ENCODE measurements around the gene CCDC24. TPM values are rescaled to one million over a fixed set of nuclear protein-coding genes. Genes with fewer than 3 reads are reported as not detected.

The CCDC24 gene
- total RNA-seq, 4 donors from 2014 or later = 5.0 to 6.2 (median 5.5) TPM

GRCh38 chr1:43970911-43971310, 20.5 kb upstream of the CCDC24 start:
- Histone ChIP-seq H3K4me3 (peak overlapping the region in 1 of 2 donors; percentile 87), H3K27me3 (no peaks in the 10 kb centered on the region), H3K4me1 (peaks cover 0 to 36% (median 14%) of the 10 kb centered on the region in 3 donors), H3K36me3 (peaks cover 0 to 41% of the 10 kb centered on the region in 2 donors), H3K9me3 (no peaks in the 10 kb centered on the region), H3K27ac (no peak overlapping the region)
- TF ChIP-seq, protein P1, sequence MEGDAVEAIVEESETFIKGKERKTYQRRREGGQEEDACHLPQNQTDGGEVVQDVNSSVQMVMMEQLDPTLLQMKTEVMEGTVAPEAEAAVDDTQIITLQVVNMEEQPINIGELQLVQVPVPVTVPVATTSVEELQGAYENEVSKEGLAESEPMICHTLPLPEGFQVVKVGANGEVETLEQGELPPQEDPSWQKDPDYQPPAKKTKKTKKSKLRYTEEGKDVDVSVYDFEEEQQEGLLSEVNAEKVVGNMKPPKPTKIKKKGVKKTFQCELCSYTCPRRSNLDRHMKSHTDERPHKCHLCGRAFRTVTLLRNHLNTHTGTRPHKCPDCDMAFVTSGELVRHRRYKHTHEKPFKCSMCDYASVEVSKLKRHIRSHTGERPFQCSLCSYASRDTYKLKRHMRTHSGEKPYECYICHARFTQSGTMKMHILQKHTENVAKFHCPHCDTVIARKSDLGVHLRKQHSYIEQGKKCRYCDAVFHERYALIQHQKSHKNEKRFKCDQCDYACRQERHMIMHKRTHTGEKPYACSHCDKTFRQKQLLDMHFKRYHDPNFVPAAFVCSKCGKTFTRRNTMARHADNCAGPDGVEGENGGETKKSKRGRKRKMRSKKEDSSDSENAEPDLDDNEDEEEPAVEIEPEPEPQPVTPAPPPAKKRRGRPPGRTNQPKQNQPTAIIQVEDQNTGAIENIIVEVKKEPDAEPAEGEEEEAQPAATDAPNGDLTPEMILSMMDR (IDR thresholded peaks at IDR 0.05) = no peak
- TF ChIP-seq POLR2AphosphoS5 (IDR thresholded peaks at IDR 0.05) (no peak), EP300 (IDR thresholded peaks at IDR 0.05) (no peak), POLR2A (IDR thresholded peaks at IDR 0.05) (no peak)
- ATAC-seq = no peak
- 83% methylated on average over 2 of the region's 9 CpGs; no CpG with 5 or more reads in 1 of the 2 donors for WGBS, 2 donors (ENCODE audit: low coverage in 1 of 2)

- Histone ChIP-seq H3K4me3 (no peak overlapping the region), H3K27ac (no peak overlapping the region), H3K4me1 (peaks cover 0 to 42% (median 20%) of the 10 kb centered on the region in 3 donors), H3K27me3 (no peaks in the 10 kb centered on the region), H3K9me3 (no peaks in the 10 kb centered on the region), H3K36me3 (peaks cover 0 to 40% of the 10 kb centered on the region in 2 donors)
- no peak for ATAC-seq
- WGBS, 2 donors (ENCODE audit: low coverage in 1 of 2) = 88 to 100% methylated on average over 2 to 5 of the region's 17 CpGs
- TF ChIP-seq EP300 (IDR thresholded peaks at IDR 0.05) = no peak
- TF ChIP-seq, protein P1 (IDR thresholded peaks at IDR 0.05) = no peak
- no peak for TF ChIP-seq POLR2AphosphoS5 (IDR thresholded peaks at IDR 0.05)
- TF ChIP-seq POLR2A (IDR thresholded peaks at IDR 0.05) = no peak
These were observed 19.9 kb upstream of the CCDC24 start for GRCh38 chr1:43971336-43971980.

DNA sequence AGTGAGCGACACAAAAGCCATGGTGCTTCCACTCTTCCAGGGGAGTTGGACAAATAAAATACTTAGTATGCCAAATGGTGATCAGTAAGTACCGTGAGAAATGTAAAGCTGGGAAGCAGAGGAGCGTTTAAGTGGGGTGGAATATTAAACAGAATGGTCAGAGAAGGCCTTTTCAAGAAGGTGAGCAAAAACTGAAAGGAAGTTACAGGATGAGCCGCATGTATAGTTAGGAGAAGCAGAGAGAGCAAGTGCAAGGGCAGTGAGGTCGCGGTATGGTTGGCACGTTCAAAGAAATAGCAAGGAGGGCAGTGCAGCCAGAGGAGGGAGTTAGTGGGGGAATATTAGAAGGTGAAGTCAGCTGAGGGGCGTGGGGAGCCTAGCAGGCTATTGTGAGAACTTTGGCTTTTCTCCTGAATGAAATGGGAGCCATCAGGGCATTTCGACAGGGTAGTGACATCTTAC, 17.4 kb upstream of the CCDC24 start:
- H3K4me1 ChIP-seq = peaks cover 0 to 66% (median 36%) of the 10 kb centered on the region in 3 donors
- peaks cover 0 to 46% of the 10 kb centered on the region in 2 donors for H3K36me3 ChIP-seq
- no peaks in the 10 kb centered on the region for H3K9me3 ChIP-seq
- H3K27ac ChIP-seq = peak overlapping the region; percentile 75 to 92 (median 92)
- 42 to 44% methylated on average over 8 to 9 of the region's 9 CpGs for WGBS, 2 donors (ENCODE audit: low coverage in 1 of 2)
- peak overlapping the region; percentile 60 to 70 for H3K4me3 ChIP-seq
- H3K27me3 ChIP-seq = no peaks in the 10 kb centered on the region
- ATAC-seq = no peak
- TF ChIP-seq, protein P1 (IDR thresholded peaks at IDR 0.05) = no peak
- TF ChIP-seq POLR2AphosphoS5 (IDR thresholded peaks at IDR 0.05) (no peak), POLR2A (IDR thresholded peaks at IDR 0.05) (no peak), EP300 (IDR thresholded peaks at IDR 0.05) (no peak)

DNA sequence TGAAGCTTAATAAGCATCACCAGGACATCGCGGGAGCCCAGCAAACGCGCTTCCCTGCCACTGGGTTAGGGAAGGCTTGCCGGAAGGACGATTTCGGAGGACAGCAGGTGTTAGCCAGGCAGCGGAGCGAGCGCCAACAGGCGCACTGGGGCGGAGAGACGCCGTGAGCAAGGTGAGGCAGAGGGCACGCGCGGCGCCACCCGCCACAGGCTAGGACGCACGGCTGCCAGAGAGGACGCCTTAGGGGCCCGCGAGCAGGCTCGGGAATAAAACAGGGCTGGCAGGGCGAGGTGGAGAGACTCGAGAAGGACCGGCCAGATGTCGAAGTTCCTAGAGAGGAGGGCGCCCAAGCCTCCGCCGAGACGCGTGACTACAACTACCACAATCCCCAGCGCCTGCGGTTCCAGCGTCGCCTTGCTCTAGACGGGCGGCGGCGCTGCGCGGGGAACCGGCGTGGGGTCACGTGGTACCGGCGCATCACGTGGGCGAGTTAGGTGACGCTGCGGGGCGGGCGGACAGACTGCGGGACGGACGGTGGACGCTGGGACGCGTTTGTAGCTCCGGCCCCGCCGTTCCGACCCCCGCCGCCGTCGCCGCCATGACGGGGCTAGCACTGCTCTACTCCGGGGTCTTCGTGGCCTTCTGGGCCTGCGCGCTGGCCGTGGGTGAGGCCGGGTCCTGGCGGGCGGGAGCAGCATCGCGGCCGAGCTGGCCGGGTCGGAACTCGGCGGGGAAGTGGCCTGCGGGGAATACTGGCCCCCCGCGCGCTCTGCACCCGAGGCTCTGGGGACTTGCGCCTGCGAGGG, 16.8 kb upstream of the CCDC24 start, which contains the start of gene ATP6V0B:
Gene ATP6V0B (plus strand): TSS at position 518 of the 806 bp plus-strand sequence. CDS start 81 bp downstream, at position 599.
- H3K27ac ChIP-seq = peak within 1 kb of the TSS; percentile 75 to 92 (median 92)
- peak within 1 kb of the TSS; percentile 60 to 70 for H3K4me3 ChIP-seq
- peaks cover 0 to 65% (median 36%) of the 10 kb centered on the region in 3 donors for H3K4me1 ChIP-seq
- peaks cover 0 to 46% of the 10 kb centered on the region in 2 donors for H3K36me3 ChIP-seq
- H3K27me3 ChIP-seq = no peaks in the 10 kb centered on the region
- TF ChIP-seq POLR2A (IDR thresholded peaks at IDR 0.05) = peak; percentile 94 to 96
- no peak for TF ChIP-seq EP300 (IDR thresholded peaks at IDR 0.05)
- TF ChIP-seq POLR2AphosphoS5 (IDR thresholded peaks at IDR 0.05) = peak; percentile 95
- TF ChIP-seq, protein P1 (IDR thresholded peaks at IDR 0.05) = peak in 3 of 4 experiments; percentile 43 to 66 (median 63)
- no peaks in the 10 kb centered on the region for H3K9me3 ChIP-seq
- WGBS, 2 donors (ENCODE audit: low coverage in 1 of 2) = 0% methylated on average over 20 of the region's 93 CpGs; no CpG with 5 or more reads in 1 of the 2 donors
- peak; percentile 86 for ATAC-seq
